HepG2 (cell line): ENCODE results near the gene ASTN1.

Source experiments
- CHD2 ChIP-seq: IDR thresholded peaks from 2 replicates; pipeline ENCODE4 v1.6.1; 2011; ENCODE audit warnings: low read depth, low read length, improper control_type of control experiment
- CTCF ChIP-seq: sonication (generic); formaldehyde crosslinking; IDR thresholded peaks from 2 replicates; pipeline ENCODE4 v1.5.0; 2020; ENCODE audit warnings: mild to moderate bottlenecking, missing genetic modification reagents, moderate library complexity
- FOXA1 ChIP-seq, 2 experiments: fragments of 450-650 bp in 1 of 2; sonication (generic) in 1 of 2; formaldehyde crosslinking in 1 of 2; IDR thresholded peaks; 2 replicates each; pipeline versions ENCODE4 v1.4.0 to v1.6.1; 2016 to 2020; ENCODE audit warnings: missing genetic modification reagents in 1 of 2
- ISX ChIP-seq: sonication (generic); formaldehyde crosslinking; conservative IDR thresholded peaks from 2 replicates; pipeline ENCODE4 v1.5.0; 2020; ENCODE audit warnings: missing genetic modification reagents
- JUNB ChIP-seq: sonication (generic); formaldehyde crosslinking; IDR thresholded peaks from 2 replicates; pipeline ENCODE4 v1.8.0; 2022; ENCODE audit warnings: missing genetic modification reagents, mild to moderate bottlenecking, borderline replicate concordance
- MAX ChIP-seq: IDR thresholded peaks from 2 replicates; pipeline ENCODE4 v1.6.1; 2012; ENCODE audit warnings: inconsistent platforms
- YY1 ChIP-seq: IDR thresholded peaks from 2 replicates; pipeline ENCODE4 v1.6.1; 2011; ENCODE audit warnings: low read length, low read depth, moderate library complexity, mild to moderate bottlenecking; ENCODE audit not compliant: insufficient read depth, insufficient replicate concordance

- TF ChIP-seq CHD2, result no peak
- TF ChIP-seq YY1, result no peak
- no peak for TF ChIP-seq MAX
- no peak for TF ChIP-seq JUNB (CRISPR knock-in tag)
- TF ChIP-seq ISX (CRISPR knock-in tag), result no peak
- no peak for TF ChIP-seq CTCF (CRISPR knock-in tag)
- TF ChIP-seq FOXA1 (IDR thresholded peaks at IDR 0.05), result no peak
- no peak for TF ChIP-seq FOXA1 (CRISPR knock-in tag; IDR thresholded peaks at IDR 0.05)
Observed at GRCh38 chr1:177017287-177017852, 147.1 kb downstream of the ASTN1 start.
